SK-N-SH (cell line): ENCODE results near the gene VASH2. TPM values are rescaled to one million over a fixed set of nuclear protein-coding genes. Genes with fewer than 3 reads are reported as not detected.
A peak's percentile ranks its signal among the peaks of the same experiment; 100 is the strongest.

Source experiments
- CTCF ChIA-PET: fragments of 300-600, 350-600 bp; formaldehyde crosslinking; extraction: SDS; loops from one replicate; lab custom pipeline; 2021; lab: Yijun Ruan, JAX
- POLR2A ChIA-PET: fragments of 350-600 bp; sonication (Branson Sonifier 250); formaldehyde crosslinking; extraction: SDS; loops from one replicate; lab custom pipeline; 2020; ENCODE audit warnings: antibody characterized with exemption, inconsistent platforms; lab: Yijun Ruan, JAX
- DNase-seq: peaks from one replicate; pipeline ENCODE4 v3.0.0; 2012
- H2AFZ ChIP-seq: fragments of 200-600 bp; sonication (generic); 2 replicates; pipeline ENCODE4 v1.8.1; 2016; ENCODE audit warnings: antibody characterized with exemption, mild to moderate bottlenecking, low read depth
- H3F3A ChIP-seq: fragments of 200-600 bp; sonication (generic); replicated peaks from 2 replicates; pipeline ENCODE3; 2016; ENCODE audit warnings: antibody characterized with exemption, mild to moderate bottlenecking; ENCODE audit not compliant: insufficient read depth
- H3K27ac ChIP-seq, 2 experiments: fragments of 200-500 bp in 1 of 2; fragments of 200-600 bp in 1 of 2; sonication (Bioruptor generic) in 1 of 2; sonication (generic), shearing (Covaris generic) in 1 of 2; 2 replicates each; pipeline versions ENCODE4 v1.5.1 to v1.6.1; 2014 to 2016; ENCODE audit warnings: low read depth in 2 of 2, inconsistent platforms in 1 of 2, low read length in 1 of 2, mild to moderate bottlenecking in 1 of 2, mixed read lengths in 1 of 2
- H3K27me3 ChIP-seq: fragments of 200-600 bp; sonication (generic), shearing (Covaris generic); 2 replicates; pipeline ENCODE4 v1.6.1; 2016; ENCODE audit warnings: mixed run types; ENCODE audit not compliant: insufficient read depth
- H3K36me3 ChIP-seq, 2 experiments: fragments of 200-500 bp in 1 of 2; fragments of 200-600 bp in 1 of 2; sonication (Bioruptor generic) in 1 of 2; sonication (generic) in 1 of 2; replicated peaks in 1 of 2; 2 replicates each; pipeline versions ENCODE3 to v1.5.1; 2014 to 2016; ENCODE audit warnings: low read length in 1 of 2, mild to moderate bottlenecking in 1 of 2; ENCODE audit not compliant: insufficient read depth in 2 of 2, control insufficient read depth in 1 of 2
- H3K4me1 ChIP-seq, 2 experiments: fragments of 200-500 bp in 1 of 2; fragments of 200-600 bp in 1 of 2; sonication (Bioruptor generic) in 1 of 2; sonication (generic), shearing (Covaris generic) in 1 of 2; 2 replicates each; pipeline versions ENCODE4 v1.5.1 to v1.6.1; 2014 to 2016; ENCODE audit warnings: low read depth in 1 of 2, low read length in 1 of 2, mixed run types in 1 of 2; ENCODE audit not compliant: insufficient read depth in 2 of 2, control insufficient read depth in 1 of 2
- H3K4me2 ChIP-seq: fragments of 200-600 bp; sonication (generic), shearing (Covaris generic); 2 replicates; pipeline ENCODE4 v1.6.1; 2017; ENCODE audit warnings: mixed run types
- H3K4me3 ChIP-seq, 2 experiments: fragments of 200-500 bp in 1 of 2; fragments of 200-600 bp in 1 of 2; sonication (Bioruptor generic) in 1 of 2; sonication (generic), shearing (Covaris generic) in 1 of 2; 2 replicates each; pipeline versions ENCODE4 v1.5.1 to v1.8.1; 2014 to 2016; ENCODE audit warnings: low read depth in 2 of 2, inconsistent platforms in 1 of 2, low read length in 1 of 2, mild to moderate bottlenecking in 1 of 2, mixed read lengths in 1 of 2, moderate library complexity in 1 of 2
- H3K79me2 ChIP-seq: fragments of 200-600 bp; sonication (generic); 2 replicates; pipeline ENCODE4 v1.8.1; 2017; ENCODE audit warnings: mild to moderate bottlenecking; ENCODE audit not compliant: insufficient read depth
- H3K9ac ChIP-seq: fragments of 200-600 bp; sonication (generic); 2 replicates; pipeline ENCODE4 v1.6.1; 2017; ENCODE audit warnings: mixed run types
- H3K9me2 ChIP-seq: fragments of 200-600 bp; sonication (generic); 2 replicates; pipeline ENCODE4 v1.6.1; 2017; ENCODE audit warnings: mixed run types
- H3K9me3 ChIP-seq: fragments of 200-600 bp; sonication (generic); 2 replicates; pipeline ENCODE4 v1.6.1; 2017; ENCODE audit warnings: mixed run types, mild to moderate bottlenecking, moderate library complexity
- H4K20me1 ChIP-seq: fragments of 200-600 bp; sonication (generic); 2 replicates; pipeline ENCODE4 v1.6.1; 2017; ENCODE audit warnings: mild to moderate bottlenecking, mixed run types; ENCODE audit not compliant: insufficient read depth
- EP300 ChIP-seq, 2 experiments: IDR thresholded peaks; 2 replicates each; pipeline versions ENCODE4 v1.4.0 to v1.6.1; 2012; ENCODE audit warnings: borderline replicate concordance in 1 of 2, low read depth in 1 of 2, low read length in 1 of 2
- EZH2phosphoT487 ChIP-seq: fragments of 200-600 bp; sonication (generic); IDR thresholded peaks from 2 replicates; pipeline ENCODE4 v1.6.1; 2017; ENCODE audit warnings: low read depth, mixed run types, mild to moderate bottlenecking, antibody characterized with exemption, moderate library complexity, borderline replicate concordance
- FOXJ3 ChIP-seq: sonication (generic); formaldehyde crosslinking; IDR thresholded peaks from 2 replicates; pipeline ENCODE4 v1.5.1; 2020; ENCODE audit warnings: mild to moderate bottlenecking, missing genetic modification reagents
- FOXM1 ChIP-seq: IDR thresholded peaks from 2 replicates; pipeline ENCODE4 v1.4.0; 2012; ENCODE audit warnings: low read depth, mild to moderate bottlenecking
- GABPA ChIP-seq: IDR thresholded peaks from 2 replicates; pipeline ENCODE4 v1.4.0; 2012; ENCODE audit warnings: low read depth, mild to moderate bottlenecking
- GATA2 ChIP-seq: sonication (generic); formaldehyde crosslinking; IDR thresholded peaks from 2 replicates; pipeline ENCODE4 v1.5.0; 2020; ENCODE audit warnings: mild to moderate bottlenecking, missing genetic modification reagents
- JUND ChIP-seq: IDR thresholded peaks from 2 replicates; pipeline ENCODE4 v1.4.0; 2012
- MXI1 ChIP-seq: IDR thresholded peaks from 2 replicates; pipeline ENCODE4 v1.6.1; 2012; ENCODE audit warnings: mild to moderate bottlenecking, low read depth, low read length, improper control_type of control experiment
- NRF1 ChIP-seq: IDR thresholded peaks from 2 replicates; pipeline ENCODE4 v1.6.1; 2012; ENCODE audit warnings: low read depth, mild to moderate bottlenecking, low read length
- PBX3 ChIP-seq: IDR thresholded peaks from 2 replicates; pipeline ENCODE4; 2012
- POLR2AphosphoS5 ChIP-seq: IDR thresholded peaks from 2 replicates; pipeline ENCODE4 v1.6.1; 2012; ENCODE audit warnings: low read depth, low read length
- RCOR1 ChIP-seq: fragments of 150-350 bp; IDR thresholded peaks from 2 replicates; pipeline ENCODE4 v1.6.1; 2017; ENCODE audit warnings: antibody characterized with exemption, low read length
- RFX5 ChIP-seq: IDR thresholded peaks from 2 replicates; pipeline ENCODE4 v1.6.1; 2012; ENCODE audit warnings: mild to moderate bottlenecking, improper control_type of control experiment, low read length
- RXRA ChIP-seq: IDR thresholded peaks from 2 replicates; pipeline ENCODE4 v1.4.0; 2012; ENCODE audit warnings: low read depth, mild to moderate bottlenecking, borderline replicate concordance
- TCF12 ChIP-seq: IDR thresholded peaks from 2 replicates; pipeline ENCODE4 v1.4.0; 2012
- TEAD4 ChIP-seq: IDR thresholded peaks from 2 replicates; pipeline ENCODE4 v1.4.0; 2012; ENCODE audit warnings: mild to moderate bottlenecking, borderline replicate concordance; ENCODE audit not compliant: insufficient read depth
- USF2 ChIP-seq: fragments of 150-350 bp; IDR thresholded peaks from 2 replicates; pipeline ENCODE4 v1.6.1; 2017; ENCODE audit warnings: antibody characterized with exemption, low read length, low read depth, borderline replicate concordance
- YY1 ChIP-seq: IDR thresholded peaks from 2 replicates; pipeline ENCODE4 v1.4.0; 2012; ENCODE audit warnings: low read depth, mild to moderate bottlenecking
- WGBS: methylation state at CpG from one replicate; pipeline ENCODE4 v1.1.6; 2017; ENCODE audit warnings: low lambda C conversion rate; 5-methylcytosine and 5-hydroxymethylcytosine counted together
- polyA plus RNA-seq, 3 experiments: library from polyadenylated mRNA; depleted of rRNA; stranded (reverse); fragments of >200 nt; gene quantifications; 2 replicates each; pipeline ENCODE4 v1.2.3, GENCODE V29; 2012
- TF ChIP-seq, protein P1 (sequence below): fragments of 150-350 bp; IDR thresholded peaks from 2 replicates; pipeline ENCODE4 v1.6.1; 2016; ENCODE audit warnings: mild to moderate bottlenecking, low read depth, low read length

VASH2 gene
- polyA plus RNA-seq, 1 of the 3 experiments (the other 2 are of a cell fraction): 0.41 TPM

GRCh38 chr1:213014642-213015041 is 64.3 kb downstream of the VASH2 start:
- POLR2A ChIA-PET: interaction anchor here (3.0 kb wide), 1 partner anchor 36 kb away, joined by 12 read pairs; the partner anchor contains the start of gene RPS6KC1
- Histone ChIP-seq H3K4me3 (peak overlapping the region; percentile 95 to 96), H3K9me3 (no peaks in the 10 kb centered on the region), H2AFZ (peak overlapping the region; percentile 86), H3K27me3 (no peaks in the 10 kb centered on the region), H3K27ac (peak overlapping the region; percentile 88 to 100), H3K9me2 (no peaks in the 10 kb centered on the region), H3K79me2 (peaks cover 56% of the 10 kb centered on the region), H4K20me1 (no peaks in the 10 kb centered on the region), H3K36me3 (peaks cover 21 to 24% of the 10 kb centered on the region in 2 experiments), H3K4me1 (peaks cover 6 to 9% of the 10 kb centered on the region in 2 experiments; a peak in 3 of 4 replicates), H3K9ac (peak overlapping the region; percentile 90), H3F3A (peaks cover 3% of the 10 kb centered on the region), H3K4me2 (peak overlapping the region; percentile 94)
- TF ChIP-seq NRF1 (no peak), FOXJ3 (CRISPR knock-in tag) (no peak), EZH2phosphoT487 (no peak), GATA2 (no peak)
- 8% methylated on average over 7 of the region's 7 CpGs for WGBS
- CTCF ChIA-PET: interaction anchor here (2.9 kb wide), 1 partner anchor 19 kb away, joined by 19 read pairs; no protein-coding TSS in a partner anchor
- peak; percentile 13 for DNase-seq

DNA sequence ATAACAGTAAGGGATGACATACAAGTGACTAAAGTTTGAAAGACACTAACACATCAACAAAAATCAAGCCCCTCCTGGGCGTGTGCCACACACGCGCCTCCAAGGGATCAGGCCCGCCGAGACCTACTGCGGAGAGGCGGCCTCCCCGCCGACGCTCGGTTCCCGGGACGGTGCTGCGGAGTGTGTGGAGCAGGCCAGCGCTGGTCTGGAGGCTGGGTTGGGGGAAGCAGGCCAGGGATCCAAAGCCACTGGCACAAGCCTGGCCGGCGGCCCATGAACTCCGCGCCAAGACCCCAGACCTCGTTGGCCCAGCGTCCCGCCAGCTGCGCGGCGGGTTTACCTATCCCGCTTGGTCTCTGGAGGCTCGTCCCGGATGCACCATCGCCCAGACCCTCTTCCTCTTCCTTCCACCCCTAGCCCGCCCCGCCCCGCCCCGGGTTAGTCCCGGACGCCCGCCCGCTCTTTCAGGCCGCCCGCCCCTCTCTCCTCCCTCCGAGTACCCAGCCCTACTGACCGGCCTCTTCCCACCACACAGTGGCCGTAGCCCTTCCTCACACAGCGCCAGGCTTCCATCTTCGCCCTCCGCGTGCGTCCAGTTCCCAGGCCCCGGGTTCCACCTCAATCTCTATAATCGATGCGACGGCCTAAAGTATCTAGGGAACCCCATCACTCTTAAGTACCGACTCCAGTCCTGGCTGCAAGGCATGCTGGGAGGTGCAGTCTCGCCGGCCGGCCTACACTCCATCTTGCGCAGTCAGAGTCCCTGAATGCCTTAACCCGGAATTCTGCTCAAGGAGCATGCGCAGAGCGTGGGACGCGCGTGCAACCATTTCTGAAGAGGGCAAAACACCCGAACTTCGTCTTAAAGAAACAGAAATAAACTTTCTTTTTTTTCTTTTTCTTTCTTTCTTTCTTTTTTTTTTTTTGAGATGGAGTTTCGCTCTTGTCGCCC is 65.0 kb downstream of the VASH2 start, which contains the start of gene ANGEL2:
Gene ANGEL2 (minus strand): TSS at position 769 of the 952 bp plus-strand sequence. CDS start 196 bp downstream, at position 573.
- Histone ChIP-seq H2AFZ (peak within 1 kb of the TSS; percentile 99), H4K20me1 (no peaks in the 10 kb centered on the region), H3K9ac (peak within 1 kb of the TSS; percentile 90), H3K4me2 (peak within 1 kb of the TSS; percentile 94), H3F3A (peaks cover 3% of the 10 kb centered on the region), H3K27me3 (no peaks in the 10 kb centered on the region), H3K4me3 (peak within 1 kb of the TSS; percentile 95 to 96), H3K4me1 (peaks cover 6 to 9% of the 10 kb centered on the region in 2 experiments; a peak in 3 of 4 replicates), H3K9me3 (no peaks in the 10 kb centered on the region), H3K79me2 (peaks cover 48% of the 10 kb centered on the region), H3K9me2 (no peaks in the 10 kb centered on the region), H3K36me3 (peaks cover 21 to 24% of the 10 kb centered on the region in 2 experiments), H3K27ac (peak within 1 kb of the TSS; percentile 88 to 100)
- DNase-seq: peak; percentile 92
- POLR2A ChIA-PET: interaction anchor here (0.7 to 3.0 kb wide), 5 partner anchors 17 to 224 kb away, joined by 3 to 12 read pairs (median 4); partner anchors contain the start of genes NSL1, RPS6KC1 and TATDN3
- WGBS: under 1% methylated on average over 44 of the region's 66 CpGs
- CTCF ChIA-PET: interaction anchor here (1.2 to 2.9 kb wide), 2 partner anchors 20 kb away, joined by 5 to 19 read pairs; no protein-coding TSS in a partner anchor
- TF ChIP-seq NRF1 (peak; percentile 96), TCF12 (no peak), GATA2 (no peak), FOXM1 (no peak), JUND (no peak), TEAD4 (no peak), YY1 (peak; percentile 98), RXRA (no peak), POLR2AphosphoS5 (peak; percentile 93), RCOR1 (no peak), MXI1 (peak; percentile 34; the same call in 1 of the 2 replicates), FOXJ3 (CRISPR knock-in tag) (peak; percentile 49; the same call in 1 of the 2 replicates), EP300 (IDR thresholded peaks at IDR 0.05; ENCODE audit: borderline replicate concordance in 1 of 2, low read depth in 1 of 2, low read length in 1 of 2) (no peak), PBX3 (no peak), GABPA (peak; percentile 63), USF2 (no peak), RFX5 (no peak)
- TF ChIP-seq, protein P1, sequence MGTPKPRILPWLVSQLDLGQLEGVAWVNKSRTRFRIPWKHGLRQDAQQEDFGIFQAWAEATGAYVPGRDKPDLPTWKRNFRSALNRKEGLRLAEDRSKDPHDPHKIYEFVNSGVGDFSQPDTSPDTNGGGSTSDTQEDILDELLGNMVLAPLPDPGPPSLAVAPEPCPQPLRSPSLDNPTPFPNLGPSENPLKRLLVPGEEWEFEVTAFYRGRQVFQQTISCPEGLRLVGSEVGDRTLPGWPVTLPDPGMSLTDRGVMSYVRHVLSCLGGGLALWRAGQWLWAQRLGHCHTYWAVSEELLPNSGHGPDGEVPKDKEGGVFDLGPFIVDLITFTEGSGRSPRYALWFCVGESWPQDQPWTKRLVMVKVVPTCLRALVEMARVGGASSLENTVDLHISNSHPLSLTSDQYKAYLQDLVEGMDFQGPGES: no peak
